Liver (tissue), 9 donors: ENCODE results near the gene TBC1D4. TPM values are rescaled to one million over a fixed set of nuclear protein-coding genes. Genes with fewer than 3 reads are reported as not detected.

ENCODE experiments used
- DNase-seq: peaks from one replicate; pipeline ENCODE4 v3.0.0-alpha.2; 2017; ENCODE audit warnings: low spot score
- H3K27ac ChIP-seq, 2 donors: one replicate each; pipeline ENCODE4 v1.7.0; 2013; ENCODE audit warnings: inconsistent platforms in 2 of 2, low read length in 2 of 2, control low read depth in 1 of 2, low read depth in 1 of 2, mild to moderate bottlenecking in 1 of 2
- H3K27me3 ChIP-seq, 4 donors: one replicate each; pipeline versions ENCODE4 v1.6.1 to v1.7.0; 2013; ENCODE audit warnings: low read length in 3 of 4, inconsistent platforms in 1 of 4, mild to moderate bottlenecking in 1 of 4, moderate library complexity in 1 of 4; ENCODE audit not compliant: control insufficient read depth in 4 of 4, insufficient read depth in 4 of 4
- H3K36me3 ChIP-seq, 4 donors: one replicate each; pipeline versions ENCODE4 v1.6.1 to v1.7.0; 2013; ENCODE audit warnings: low read length in 3 of 4, mild to moderate bottlenecking in 3 of 4, low read depth in 1 of 4, moderate library complexity in 1 of 4; ENCODE audit not compliant: control insufficient read depth in 4 of 4, insufficient read depth in 3 of 4
- H3K4me1 ChIP-seq, 4 donors: one replicate each; pipeline versions ENCODE4 v1.6.1 to v1.7.0; 2013; ENCODE audit warnings: low read length in 3 of 4, mild to moderate bottlenecking in 3 of 4, moderate library complexity in 1 of 4; ENCODE audit not compliant: control insufficient read depth in 4 of 4, insufficient read depth in 4 of 4
- H3K4me3 ChIP-seq, 3 donors: one replicate each; pipeline versions ENCODE4 v1.6.1 to v1.7.0; 2013; ENCODE audit warnings: low read length in 3 of 3, control low read depth in 1 of 3, low read depth in 1 of 3, mild to moderate bottlenecking in 1 of 3
- H3K9ac ChIP-seq, 2 donors: one replicate each; pipeline ENCODE4 v1.7.0; 2013; ENCODE audit warnings: low read length in 2 of 2, mild to moderate bottlenecking in 2 of 2, moderate library complexity in 2 of 2, control low read depth in 1 of 2, low read depth in 1 of 2
- H3K9me3 ChIP-seq, 4 donors: one replicate each; pipeline versions ENCODE4 v1.6.1 to v1.7.0; 2013; ENCODE audit warnings: low read length in 3 of 4; ENCODE audit not compliant: control insufficient read depth in 4 of 4
- EGR1 ChIP-seq, 2 donors: IDR thresholded peaks; 2 replicates each; pipeline ENCODE4 v1.6.1; 2016 to 2018; ENCODE audit warnings: antibody characterized with exemption in 2 of 2, low read depth in 2 of 2
- FOXA1 ChIP-seq: IDR thresholded peaks from 2 replicates; pipeline ENCODE4 v1.6.1; 2016; ENCODE audit warnings: antibody characterized with exemption
- FOXA2 ChIP-seq: IDR thresholded peaks from 2 replicates; pipeline ENCODE4 v1.6.1; 2016; ENCODE audit warnings: antibody characterized with exemption
- GABPA ChIP-seq, 2 donors: IDR thresholded peaks in 1 of 2; conservative IDR thresholded peaks in 1 of 2; 2 replicates each; pipeline ENCODE4 v1.6.1; 2016; ENCODE audit warnings: antibody characterized with exemption in 2 of 2, mild to moderate bottlenecking in 1 of 2, moderate library complexity in 1 of 2
- HNF4A ChIP-seq, 2 donors: conservative IDR thresholded peaks; 2 replicates each; pipeline ENCODE4 v1.6.1; 2016; ENCODE audit warnings: antibody characterized with exemption in 2 of 2, mild to moderate bottlenecking in 2 of 2
- JUND ChIP-seq, 2 donors: IDR thresholded peaks; 2 replicates each; pipeline ENCODE4 v1.6.1; 2016; ENCODE audit warnings: antibody characterized with exemption in 2 of 2
- MAX ChIP-seq: IDR thresholded peaks from 2 replicates; pipeline ENCODE4 v1.6.1; 2016; ENCODE audit warnings: antibody characterized with exemption
- NR2F2 ChIP-seq: IDR thresholded peaks from 2 replicates; pipeline ENCODE4 v1.6.1; 2016; ENCODE audit warnings: antibody characterized with exemption
- RAD21 ChIP-seq, 2 donors: IDR thresholded peaks; 2 replicates each; pipeline ENCODE4 v1.6.1; 2016; ENCODE audit warnings: antibody characterized with exemption in 2 of 2, mild to moderate bottlenecking in 2 of 2
- REST ChIP-seq: IDR thresholded peaks from 2 replicates; pipeline ENCODE4 v1.6.1; 2016; ENCODE audit warnings: antibody characterized with exemption, mild to moderate bottlenecking
- RXRA ChIP-seq, 2 donors: IDR thresholded peaks; 2 replicates each; pipeline ENCODE4 v1.6.1; 2017 to 2018; ENCODE audit warnings: antibody characterized with exemption in 2 of 2, mild to moderate bottlenecking in 1 of 2
- SP1 ChIP-seq: IDR thresholded peaks from 2 replicates; pipeline ENCODE4 v1.6.1; 2018; ENCODE audit warnings: antibody characterized with exemption, mild to moderate bottlenecking
- TAF1 ChIP-seq: conservative IDR thresholded peaks from 2 replicates; pipeline ENCODE4 v1.6.1; 2016; ENCODE audit warnings: antibody characterized with exemption, mild to moderate bottlenecking
- YY1 ChIP-seq: IDR thresholded peaks from 2 replicates; pipeline ENCODE4 v1.6.1; 2016; ENCODE audit warnings: antibody characterized with exemption, mild to moderate bottlenecking
- WGBS: extraction: QIAGEN DNeasy Blood & Tissue Kit; methylation state at CpG from one replicate; pipeline ENCODE4 v1.1.7; 2013; 5-methylcytosine and 5-hydroxymethylcytosine counted together
- polyA plus RNA-seq, 2 donors: library from polyadenylated mRNA; stranded (reverse) in 1 of 2; unstranded in 1 of 2; fragments of 200-250 nt in 1 of 2; fragments of >200 nt in 1 of 2; fragmentation: Nextera tagmentation in 1 of 2; extraction: Ambion mirVana in 1 of 2; gene quantifications; one replicate each; pipeline versions ENCODE4 v1.2.1 to v1.2.3, GENCODE V29; 2013 to 2015
- total RNA-seq, 2 donors: library from RNA; depleted of rRNA; stranded (reverse); fragments of >200 nt; gene quantifications; one replicate each; pipeline ENCODE4 v1.2.3, GENCODE V29; 2014
- TF ChIP-seq, protein P1 (sequence below): IDR thresholded peaks from 2 replicates; pipeline ENCODE4 v1.6.1; 2016; ENCODE audit warnings: antibody characterized with exemption
- TF ChIP-seq, protein P2 (sequence below): IDR thresholded peaks from 2 replicates; pipeline ENCODE4 v1.6.1; 2016; ENCODE audit warnings: antibody characterized with exemption
- donor health status: healthy.
- donor health status: healthy.
- donor health status: healthy.
- donor health status: healthy.
- donor health status: healthy.

Gene TBC1D4
- total and polyA plus RNA-seq, 4 donors = 2.3 to 11.1 (median 6.5) TPM

- no peak overlapping the region for H3K9ac ChIP-seq
- no peaks in the 10 kb centered on the region for H3K9me3 ChIP-seq
- H3K27me3 ChIP-seq = no peaks in the 10 kb centered on the region
- H3K4me1 ChIP-seq = peaks cover 0 to 8% (median 5%) of the 10 kb centered on the region in 4 donors
- H3K4me3 ChIP-seq = no peak overlapping the region
- 55% methylated on average over 3 of the region's 3 CpGs for WGBS
- H3K36me3 ChIP-seq = no peaks in the 10 kb centered on the region
- no peak overlapping the region for H3K27ac ChIP-seq
- DNase-seq = no peak
- TF ChIP-seq HNF4A (conservative IDR thresholded peaks at IDR 0.05) (no peak), NR2F2 (no peak), TAF1 (no peak), GABPA (IDR thresholded peaks at IDR 0.05 in 1 of 2, conservative IDR thresholded peaks at IDR 0.05 in 1 of 2) (no peak), MAX (no peak), FOXA2 (no peak), RAD21 (IDR thresholded peaks at IDR 0.05) (no peak), YY1 (no peak), RXRA (IDR thresholded peaks at IDR 0.05) (no peak), FOXA1 (no peak), JUND (IDR thresholded peaks at IDR 0.05) (no peak), EGR1 (IDR thresholded peaks at IDR 0.05; ENCODE audit: low read depth in 2 of 2) (no peak), REST (no peak), SP1 (no peak)
- TF ChIP-seq, protein P1, sequence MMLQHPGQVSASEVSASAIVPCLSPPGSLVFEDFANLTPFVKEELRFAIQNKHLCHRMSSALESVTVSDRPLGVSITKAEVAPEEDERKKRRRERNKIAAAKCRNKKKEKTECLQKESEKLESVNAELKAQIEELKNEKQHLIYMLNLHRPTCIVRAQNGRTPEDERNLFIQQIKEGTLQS = no peak
- TF ChIP-seq, protein P2, sequence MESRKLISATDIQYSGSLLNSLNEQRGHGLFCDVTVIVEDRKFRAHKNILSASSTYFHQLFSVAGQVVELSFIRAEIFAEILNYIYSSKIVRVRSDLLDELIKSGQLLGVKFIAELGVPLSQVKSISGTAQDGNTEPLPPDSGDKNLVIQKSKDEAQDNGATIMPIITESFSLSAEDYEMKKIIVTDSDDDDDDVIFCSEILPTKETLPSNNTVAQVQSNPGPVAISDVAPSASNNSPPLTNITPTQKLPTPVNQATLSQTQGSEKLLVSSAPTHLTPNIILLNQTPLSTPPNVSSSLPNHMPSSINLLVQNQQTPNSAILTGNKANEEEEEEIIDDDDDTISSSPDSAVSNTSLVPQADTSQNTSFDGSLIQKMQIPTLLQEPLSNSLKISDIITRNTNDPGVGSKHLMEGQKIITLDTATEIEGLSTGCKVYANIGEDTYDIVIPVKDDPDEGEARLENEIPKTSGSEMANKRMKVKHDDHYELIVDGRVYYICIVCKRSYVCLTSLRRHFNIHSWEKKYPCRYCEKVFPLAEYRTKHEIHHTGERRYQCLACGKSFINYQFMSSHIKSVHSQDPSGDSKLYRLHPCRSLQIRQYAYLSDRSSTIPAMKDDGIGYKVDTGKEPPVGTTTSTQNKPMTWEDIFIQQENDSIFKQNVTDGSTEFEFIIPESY = no peak
These were observed 113.8 kb downstream of the TBC1D4 start for GRCh38 chr13:75368167-75368566.

DNA sequence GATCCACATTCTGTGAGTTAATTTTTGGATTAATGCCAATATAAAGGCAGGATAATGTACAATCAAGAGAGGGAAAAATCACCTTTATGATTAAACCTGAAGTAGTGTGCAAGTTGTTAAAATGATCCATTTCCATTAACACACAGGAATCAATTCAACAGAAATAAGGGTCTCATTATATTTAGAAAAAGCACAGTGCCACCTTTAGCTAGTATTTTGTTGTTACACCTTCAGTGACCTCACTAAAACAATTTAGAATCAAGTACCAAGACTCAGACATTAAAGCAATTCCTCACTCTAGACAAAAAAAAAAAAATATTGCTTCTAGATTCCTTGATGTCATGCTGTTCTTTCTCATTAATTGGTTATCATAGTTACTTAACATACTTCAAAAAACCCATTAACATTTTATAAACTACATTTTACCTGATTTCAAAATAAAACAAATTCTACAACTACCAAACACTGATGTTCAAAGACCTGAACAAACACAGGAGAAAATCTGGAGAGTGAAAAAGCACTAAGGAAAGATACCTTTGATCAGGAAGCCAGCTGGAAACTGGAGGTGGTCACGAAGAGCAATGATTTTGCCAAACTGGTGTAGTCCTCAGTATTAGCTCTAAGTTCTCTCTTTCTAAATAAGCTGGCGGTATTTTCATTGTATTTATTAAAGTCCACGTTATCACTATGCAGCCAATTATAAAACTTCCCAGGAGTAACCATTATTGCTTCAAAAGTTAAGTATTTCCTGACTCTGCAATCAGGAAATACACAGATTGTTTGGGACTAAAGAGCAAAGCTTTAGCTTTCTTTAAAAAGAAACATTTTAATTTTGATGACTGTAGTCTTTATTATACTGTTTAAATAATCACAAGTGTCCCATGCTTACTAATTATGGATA, 115.3 kb downstream of the TBC1D4 start:
- Histone ChIP-seq H3K4me3 (peak overlapping the region in 1 of 3 donors; percentile 24), H3K9ac (peak overlapping the region in 1 of 2 donors; percentile 51), H3K36me3 (no peaks in the 10 kb centered on the region), H3K27ac (no peak overlapping the region), H3K27me3 (no peaks in the 10 kb centered on the region), H3K9me3 (no peaks in the 10 kb centered on the region), H3K4me1 (peaks cover 0 to 8% (median 0%) of the 10 kb centered on the region in 4 donors)
- WGBS = 21% methylated on average over 3 of the region's 3 CpGs
- DNase-seq = no peak
- no peak for TF ChIP-seq JUND (IDR thresholded peaks at IDR 0.05)
- TF ChIP-seq HNF4A (conservative IDR thresholded peaks at IDR 0.05) = no peak
- TF ChIP-seq GABPA (IDR thresholded peaks at IDR 0.05 in 1 of 2, conservative IDR thresholded peaks at IDR 0.05 in 1 of 2) = no peak
- no peak for TF ChIP-seq NR2F2
- TF ChIP-seq EGR1 (IDR thresholded peaks at IDR 0.05; ENCODE audit: low read depth in 2 of 2) = no peak
- TF ChIP-seq REST = no peak
- TF ChIP-seq, protein P2 = no peak
- TF ChIP-seq MAX = no peak
- no peak for TF ChIP-seq RAD21 (IDR thresholded peaks at IDR 0.05)
- no peak for TF ChIP-seq TAF1
